Activated T-helper 2 cell treated with anti-CD3 and anti-CD28 coated beads, Interferon-gamma antibody, Interleukin-2, Interleukin-4, amounts not matched to agents 10 μg/mL and 5 μg/mL and 100 μg/mL, durations not matched to agents 14 hours and 24 hours and 36 hours (primary cell): ENCODE data around the gene CNTN4. TPM values are rescaled to one million over a fixed set of nuclear protein-coding genes. Genes with fewer than 3 reads are reported as not detected.

Experiments
- DNase-seq: peaks from one replicate; pipeline ENCODE4 v3.0.0; 2021; ENCODE audit warnings: low spot score
- H3K27ac Mint-ChIP-seq: one replicate; pipeline ENCODE4 v1.8.0; 2021; ENCODE audit warnings: mixed read lengths
- H3K27me3 Mint-ChIP-seq: one replicate; pipeline ENCODE4 v1.8.0; 2021; ENCODE audit warnings: low read depth, mixed read lengths
- H3K36me3 Mint-ChIP-seq: one replicate; pipeline ENCODE4 v1.8.0; 2021; ENCODE audit warnings: low read depth, mixed read lengths
- H3K4me1 Mint-ChIP-seq: one replicate; pipeline ENCODE4 v1.8.0; 2021; ENCODE audit warnings: low read depth, mixed read lengths
- H3K4me3 Mint-ChIP-seq: one replicate; pipeline ENCODE4 v1.8.0; 2021; ENCODE audit warnings: low read depth, mild to moderate bottlenecking, moderate library complexity, mixed read lengths
- H3K9me3 Mint-ChIP-seq: one replicate; pipeline ENCODE4 v1.8.0; 2021; ENCODE audit warnings: mixed read lengths
- intact Hi-C: fragments of 100-400 bp; cut with micrococcal nuclease; formaldehyde crosslinking; loops from one replicate; pipeline ENCODE4 v1.15.1; 2023
- total RNA-seq: library from RNA; stranded (reverse); gene quantifications from 2 replicates; pipeline ENCODE4 v1.2.3, GENCODE V29; 2022

The CNTN4 gene
- total RNA-seq, 1 donor from 2014 or later = not detected

DNA sequence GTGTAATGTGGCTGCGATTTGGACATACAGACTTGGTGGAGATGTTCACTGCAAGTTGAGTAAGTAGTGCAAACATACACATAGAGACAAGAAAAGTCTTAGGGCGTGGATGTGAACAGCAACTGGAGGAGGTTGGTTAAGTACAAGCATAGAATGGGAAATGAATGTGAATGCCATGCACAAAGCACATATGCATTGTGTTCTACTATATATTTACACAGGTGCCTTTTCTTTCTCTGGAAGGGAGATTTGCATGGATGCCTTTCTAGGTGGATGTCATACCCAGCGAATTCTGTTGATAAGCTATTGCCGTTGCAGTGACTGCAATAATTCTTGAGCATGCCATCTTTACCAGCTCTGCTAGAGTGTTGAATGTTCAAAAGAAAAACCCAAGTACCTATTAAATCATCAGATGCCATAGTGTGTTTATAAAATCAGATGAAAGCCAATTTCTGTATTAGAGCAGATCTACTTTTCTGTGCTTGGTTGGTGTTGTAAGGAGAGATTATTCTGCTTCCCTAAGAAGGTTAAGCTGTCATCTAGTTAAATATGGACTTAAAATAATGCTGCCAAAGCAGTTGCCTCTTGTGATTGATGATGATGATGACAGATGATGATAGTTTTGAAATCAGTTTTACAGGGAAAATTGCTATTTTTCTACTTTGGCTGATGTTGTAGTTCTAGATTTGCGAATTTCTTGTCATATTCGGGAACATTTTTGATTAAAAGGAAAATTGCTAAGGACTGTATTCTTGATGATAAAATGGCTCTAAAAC is 148.4 kb downstream of the CNTN4 start:
- Mint-ChIP-seq H3K27ac (no peak overlapping the region), H3K9me3 (peaks cover 3% of the 10 kb centered on the region)

GRCh38 chr3:2247831-2248230 is 149.2 kb downstream of the CNTN4 start:
- H3K4me3 Mint-ChIP-seq = no peak overlapping the region
- H3K27ac Mint-ChIP-seq = no peak overlapping the region
- peaks cover 3% of the 10 kb centered on the region for H3K9me3 Mint-ChIP-seq
- H3K27me3 Mint-ChIP-seq = no peaks in the 10 kb centered on the region
- H3K4me1 Mint-ChIP-seq = no peaks in the 10 kb centered on the region
- intact Hi-C loops = no loop called here
- DNase-seq = no peak
- H3K36me3 Mint-ChIP-seq = no peaks in the 10 kb centered on the region

More for the DNA sequence above, 148.4 kb downstream of the CNTN4 start:
- no peak overlapping the region for H3K4me3 Mint-ChIP-seq
- no peaks in the 10 kb centered on the region for H3K27me3 Mint-ChIP-seq
- no peaks in the 10 kb centered on the region for H3K36me3 Mint-ChIP-seq
- H3K4me1 Mint-ChIP-seq = no peaks in the 10 kb centered on the region
- intact Hi-C loops = no loop called here
- no peak for DNase-seq

- Mint-ChIP-seq H3K27ac (no peak overlapping the region), H3K4me1 (no peaks in the 10 kb centered on the region), H3K36me3 (no peaks in the 10 kb centered on the region), H3K27me3 (no peaks in the 10 kb centered on the region), H3K9me3 (peaks cover 13% of the 10 kb centered on the region), H3K4me3 (no peak overlapping the region)
- no peak for DNase-seq
- intact Hi-C loops = no loop called here
These were observed 152.1 kb downstream of the CNTN4 start for GRCh38 chr3:2250783-2251182.

- Mint-ChIP-seq H3K36me3 (no peaks in the 10 kb centered on the region), H3K9me3 (no peaks in the 10 kb centered on the region), H3K4me3 (no peak overlapping the region), H3K27me3 (no peaks in the 10 kb centered on the region), H3K27ac (no peak overlapping the region), H3K4me1 (no peaks in the 10 kb centered on the region)
- no peak for DNase-seq
- intact Hi-C loops = no loop called here
These were observed 163.1 kb downstream of the CNTN4 start for GRCh38 chr3:2261747-2262146.

DNA sequence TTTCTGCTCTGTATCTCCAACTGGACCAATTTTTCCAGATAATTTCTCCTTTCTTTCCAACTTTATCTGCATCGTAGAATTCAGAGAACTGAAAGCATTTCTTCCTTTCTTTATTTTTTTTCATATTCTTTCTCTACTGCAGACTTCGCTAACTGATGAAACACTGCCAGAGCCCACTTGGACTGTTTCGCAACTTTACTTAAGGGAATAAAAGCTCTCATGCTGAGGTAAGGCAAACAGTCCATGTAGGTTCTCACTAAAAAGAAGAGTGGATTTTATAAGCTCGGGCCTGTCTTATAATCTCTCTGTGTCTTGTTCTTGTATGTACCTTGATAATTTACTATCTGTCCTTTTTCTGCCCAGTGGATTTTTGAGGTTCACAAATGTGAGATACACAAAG is 163.5 kb downstream of the CNTN4 start:
- Mint-ChIP-seq H3K27ac (no peak overlapping the region), H3K36me3 (no peaks in the 10 kb centered on the region), H3K4me3 (no peak overlapping the region), H3K4me1 (no peaks in the 10 kb centered on the region), H3K9me3 (no peaks in the 10 kb centered on the region), H3K27me3 (no peaks in the 10 kb centered on the region)
- intact Hi-C loops = no loop called here
- no peak for DNase-seq

DNA sequence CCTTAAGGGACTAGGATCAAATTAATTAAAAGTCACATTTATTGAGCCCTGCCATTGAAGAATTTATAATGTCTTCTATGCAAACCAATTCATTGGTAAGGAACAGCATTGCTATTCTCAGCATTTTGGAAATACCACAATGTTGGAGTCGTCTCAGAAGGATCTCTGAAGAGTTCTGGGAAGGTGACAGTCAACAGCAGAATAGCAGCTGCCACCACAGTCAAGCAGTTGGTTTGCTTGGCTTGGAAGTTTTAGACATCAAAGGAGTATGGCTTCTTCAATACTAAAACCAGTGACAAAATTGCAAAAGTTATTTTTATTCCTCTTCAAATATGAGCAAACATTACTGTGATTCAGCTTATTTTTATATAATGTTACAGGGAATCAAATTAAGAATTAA is 167.9 kb downstream of the CNTN4 start:
- Mint-ChIP-seq H3K9me3 (no peaks in the 10 kb centered on the region), H3K36me3 (no peaks in the 10 kb centered on the region), H3K27ac (no peak overlapping the region), H3K4me3 (no peak overlapping the region), H3K27me3 (no peaks in the 10 kb centered on the region), H3K4me1 (no peaks in the 10 kb centered on the region)
- no peak for DNase-seq
- intact Hi-C loops = no loop called here

DNA sequence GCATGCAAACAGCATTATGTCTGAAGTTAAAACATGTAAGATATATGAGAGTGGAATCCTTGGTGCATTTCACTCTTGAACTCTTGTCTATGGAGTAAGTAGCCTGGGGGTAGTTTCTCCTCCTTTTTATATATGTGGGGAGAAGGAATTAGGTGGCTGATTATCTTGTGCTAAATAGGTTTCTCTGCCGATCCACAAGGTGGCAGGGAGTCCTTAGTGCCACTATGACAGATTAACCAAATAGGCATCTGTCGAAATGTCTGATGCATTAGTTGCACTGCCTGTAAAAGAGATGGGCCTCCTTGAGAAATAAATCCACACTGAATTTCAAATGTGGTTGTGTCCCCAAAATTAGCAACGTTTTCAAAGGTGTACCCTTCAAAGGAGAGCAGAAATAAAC is 170.1 kb downstream of the CNTN4 start:
- Mint-ChIP-seq H3K27me3 (no peaks in the 10 kb centered on the region), H3K27ac (no peak overlapping the region), H3K4me1 (no peaks in the 10 kb centered on the region), H3K36me3 (no peaks in the 10 kb centered on the region), H3K9me3 (no peaks in the 10 kb centered on the region), H3K4me3 (no peak overlapping the region)
- DNase-seq = no peak
- intact Hi-C loops = no loop called here

GRCh38 chr3:2274526-2274925 is 175.9 kb downstream of the CNTN4 start:
- Mint-ChIP-seq H3K9me3 (no peaks in the 10 kb centered on the region), H3K27ac (no peak overlapping the region), H3K27me3 (no peaks in the 10 kb centered on the region), H3K4me1 (no peaks in the 10 kb centered on the region), H3K4me3 (no peak overlapping the region), H3K36me3 (no peaks in the 10 kb centered on the region)
- DNase-seq = no peak
- intact Hi-C loops = no loop called here

- H3K4me1 Mint-ChIP-seq = no peaks in the 10 kb centered on the region
- intact Hi-C loops = no loop called here
- no peak overlapping the region for H3K27ac Mint-ChIP-seq
- DNase-seq = no peak
- H3K9me3 Mint-ChIP-seq = no peaks in the 10 kb centered on the region
- H3K27me3 Mint-ChIP-seq = no peaks in the 10 kb centered on the region
- H3K4me3 Mint-ChIP-seq = no peak overlapping the region
- H3K36me3 Mint-ChIP-seq = no peaks in the 10 kb centered on the region
These were observed 185.2 kb downstream of the CNTN4 start for GRCh38 chr3:2283818-2284217.

DNA sequence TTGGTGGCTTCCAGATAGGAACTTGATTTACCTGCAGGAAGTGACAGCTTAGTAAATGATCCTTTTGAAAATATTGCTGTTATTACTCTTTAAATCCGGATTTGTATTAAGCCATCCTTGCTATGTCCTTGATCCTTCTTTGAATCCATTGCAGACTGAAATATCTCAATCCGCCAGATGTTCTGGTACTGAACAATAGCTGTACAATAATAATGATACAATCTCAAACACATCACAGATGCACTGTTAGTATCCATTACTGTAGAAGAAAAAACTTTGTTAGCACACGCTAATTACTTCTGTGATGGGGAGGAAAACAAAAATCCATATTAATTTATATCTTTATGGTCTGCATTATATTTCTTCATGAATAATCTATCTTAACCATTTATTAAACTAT is 202.3 kb downstream of the CNTN4 start:
- H3K4me3 Mint-ChIP-seq = no peak overlapping the region
- intact Hi-C loops = no loop called here

DNA sequence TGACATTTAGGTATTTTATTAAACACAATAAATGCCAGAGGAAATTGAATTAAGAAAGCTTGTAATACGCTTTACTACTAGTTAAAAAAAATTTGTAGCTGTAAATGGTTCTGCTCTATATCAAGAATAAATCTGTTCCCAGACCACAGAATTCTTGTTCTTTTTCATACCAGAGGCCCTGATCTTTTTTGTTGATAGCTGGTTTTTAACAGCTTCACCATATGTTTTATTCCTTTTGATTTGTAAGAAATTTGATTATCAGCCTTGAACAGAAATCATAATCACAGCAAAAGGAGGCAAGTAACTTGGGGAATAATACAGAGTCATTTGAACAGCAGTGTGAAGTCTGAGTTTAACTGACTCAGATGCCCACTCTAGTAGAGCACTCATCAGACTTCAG is 202.7 kb downstream of the CNTN4 start:
- H3K36me3 Mint-ChIP-seq = no peaks in the 10 kb centered on the region
- DNase-seq = no peak
- no peaks in the 10 kb centered on the region for H3K27me3 Mint-ChIP-seq
- H3K4me3 Mint-ChIP-seq = no peak overlapping the region
- H3K27ac Mint-ChIP-seq = no peak overlapping the region
- H3K4me1 Mint-ChIP-seq = no peaks in the 10 kb centered on the region
- intact Hi-C loops = no loop called here
- no peaks in the 10 kb centered on the region for H3K9me3 Mint-ChIP-seq

More for the DNA sequence above, 202.3 kb downstream of the CNTN4 start:
- no peaks in the 10 kb centered on the region for H3K4me1 Mint-ChIP-seq
- H3K27ac Mint-ChIP-seq = no peak overlapping the region
- no peak for DNase-seq
- no peaks in the 10 kb centered on the region for H3K36me3 Mint-ChIP-seq
- no peaks in the 10 kb centered on the region for H3K9me3 Mint-ChIP-seq
- H3K27me3 Mint-ChIP-seq = no peaks in the 10 kb centered on the region

GRCh38 chr3:2303566-2303965 is 204.9 kb downstream of the CNTN4 start:
- no peaks in the 10 kb centered on the region for H3K9me3 Mint-ChIP-seq
- H3K4me1 Mint-ChIP-seq = no peaks in the 10 kb centered on the region
- H3K4me3 Mint-ChIP-seq = no peak overlapping the region
- H3K27me3 Mint-ChIP-seq = no peaks in the 10 kb centered on the region
- H3K36me3 Mint-ChIP-seq = no peaks in the 10 kb centered on the region
- DNase-seq = no peak
- no peak overlapping the region for H3K27ac Mint-ChIP-seq
- intact Hi-C loops = no loop called here

DNA sequence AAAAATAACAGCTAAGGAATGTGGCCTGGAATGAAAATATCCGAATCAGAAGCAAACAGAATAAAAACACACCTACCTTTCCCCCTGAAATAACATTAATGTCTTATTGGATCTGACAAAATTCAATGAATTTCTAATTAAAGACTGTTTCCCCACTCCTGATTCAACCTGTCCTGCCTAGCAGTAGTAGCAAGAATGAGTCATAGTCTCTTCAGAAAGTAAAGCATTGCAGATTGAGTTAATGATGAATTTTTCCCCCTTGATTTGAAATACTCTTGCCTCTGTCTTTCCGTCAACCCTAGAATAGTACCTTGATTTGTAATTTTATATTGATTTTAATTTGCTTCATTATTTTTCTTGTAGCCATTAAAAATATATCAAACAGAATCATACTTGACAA is 212.4 kb downstream of the CNTN4 start:
- no peaks in the 10 kb centered on the region for H3K27me3 Mint-ChIP-seq
- no peak overlapping the region for H3K4me3 Mint-ChIP-seq
- no peaks in the 10 kb centered on the region for H3K4me1 Mint-ChIP-seq
- no peaks in the 10 kb centered on the region for H3K9me3 Mint-ChIP-seq
- H3K36me3 Mint-ChIP-seq = no peaks in the 10 kb centered on the region
- no peak overlapping the region for H3K27ac Mint-ChIP-seq
- no peak for DNase-seq
- intact Hi-C loops = no loop called here

DNA sequence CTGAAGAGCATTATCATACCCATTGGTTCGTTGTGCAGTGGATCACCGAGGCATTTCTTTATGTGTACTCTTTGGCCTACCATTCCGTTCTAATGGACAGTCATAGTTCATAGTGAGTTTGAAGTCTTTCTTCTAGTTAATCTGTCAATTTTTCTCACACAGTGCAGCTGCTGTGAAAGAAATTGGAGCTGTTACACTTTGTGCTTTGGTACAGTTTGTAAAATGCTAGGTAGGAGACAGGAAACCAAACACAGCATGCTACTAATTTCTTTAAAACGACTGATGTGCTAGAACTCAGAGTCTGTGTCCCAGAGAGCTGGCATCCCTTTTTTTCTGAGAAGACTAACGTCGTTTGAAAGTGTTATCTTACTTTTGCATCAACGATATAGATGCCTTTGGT is 218.9 kb downstream of the CNTN4 start:
- H3K9me3 Mint-ChIP-seq = no peaks in the 10 kb centered on the region
- H3K4me3 Mint-ChIP-seq = no peak overlapping the region
- intact Hi-C loops = no loop called here
- no peaks in the 10 kb centered on the region for H3K27me3 Mint-ChIP-seq
- H3K4me1 Mint-ChIP-seq = no peaks in the 10 kb centered on the region
- no peaks in the 10 kb centered on the region for H3K36me3 Mint-ChIP-seq
- DNase-seq = no peak
- no peak overlapping the region for H3K27ac Mint-ChIP-seq
